Nephron (organoid): Measurements from ENCODE around the gene CALML5.

ENCODE experiments used
- H3K27ac Mint-ChIP-seq, 3 experiments: 2 replicates each; pipeline ENCODE4 v1.8.0; 2020; ENCODE audit warnings: mixed read lengths in 3 of 3, mild to moderate bottlenecking in 2 of 3, moderate library complexity in 1 of 3
- H3K27me3 Mint-ChIP-seq: 2 replicates; pipeline ENCODE4 v1.8.0; 2021; ENCODE audit warnings: low read depth, mild to moderate bottlenecking, moderate library complexity, mixed read lengths
- H3K36me3 Mint-ChIP-seq: 2 replicates; pipeline ENCODE4 v1.8.0; 2020; ENCODE audit warnings: low read depth, mixed read lengths
- H3K4me1 Mint-ChIP-seq: 2 replicates; pipeline ENCODE4 v1.8.0; 2020; ENCODE audit warnings: mixed read lengths
- H3K4me3 Mint-ChIP-seq, 3 experiments: 2 replicates each; pipeline ENCODE4 v1.8.0; 2020; ENCODE audit warnings: mild to moderate bottlenecking in 3 of 3, mixed read lengths in 3 of 3, moderate library complexity in 2 of 3
- H3K9me3 Mint-ChIP-seq: 2 replicates; pipeline ENCODE4 v1.8.0; 2020; ENCODE audit warnings: mixed read lengths
- TF ChIP-seq, protein P1 (sequence below), 3 experiments: fragments of 200-600 bp; sonication (generic); IDR thresholded peaks; one replicate each; pipeline ENCODE4 v1.5.0; 2021; ENCODE audit warnings: antibody characterized with exemption in 3 of 3; ENCODE audit not compliant: unreplicated experiment in 3 of 3

CALML5 gene

GRCh38 chr10:5498791-5499492, 428 bp downstream of the CALML5 start:
- Mint-ChIP-seq H3K27ac (no peak overlapping the region), H3K36me3 (no peaks in the 10 kb centered on the region), H3K27me3 (no peaks in the 10 kb centered on the region), H3K4me3 (no peak overlapping the region), H3K4me1 (peaks cover 10% of the 10 kb centered on the region), H3K9me3 (no peaks in the 10 kb centered on the region)
- TF ChIP-seq, protein P1, sequence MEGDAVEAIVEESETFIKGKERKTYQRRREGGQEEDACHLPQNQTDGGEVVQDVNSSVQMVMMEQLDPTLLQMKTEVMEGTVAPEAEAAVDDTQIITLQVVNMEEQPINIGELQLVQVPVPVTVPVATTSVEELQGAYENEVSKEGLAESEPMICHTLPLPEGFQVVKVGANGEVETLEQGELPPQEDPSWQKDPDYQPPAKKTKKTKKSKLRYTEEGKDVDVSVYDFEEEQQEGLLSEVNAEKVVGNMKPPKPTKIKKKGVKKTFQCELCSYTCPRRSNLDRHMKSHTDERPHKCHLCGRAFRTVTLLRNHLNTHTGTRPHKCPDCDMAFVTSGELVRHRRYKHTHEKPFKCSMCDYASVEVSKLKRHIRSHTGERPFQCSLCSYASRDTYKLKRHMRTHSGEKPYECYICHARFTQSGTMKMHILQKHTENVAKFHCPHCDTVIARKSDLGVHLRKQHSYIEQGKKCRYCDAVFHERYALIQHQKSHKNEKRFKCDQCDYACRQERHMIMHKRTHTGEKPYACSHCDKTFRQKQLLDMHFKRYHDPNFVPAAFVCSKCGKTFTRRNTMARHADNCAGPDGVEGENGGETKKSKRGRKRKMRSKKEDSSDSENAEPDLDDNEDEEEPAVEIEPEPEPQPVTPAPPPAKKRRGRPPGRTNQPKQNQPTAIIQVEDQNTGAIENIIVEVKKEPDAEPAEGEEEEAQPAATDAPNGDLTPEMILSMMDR (IDR thresholded peaks at IDR 0.05; ENCODE audit: unreplicated experiment in 3 of 3): no peak

GRCh38 chr10:5497948-5498730, 1.2 kb downstream of the CALML5 start:
- H3K9me3 Mint-ChIP-seq: no peaks in the 10 kb centered on the region
- TF ChIP-seq, protein P1 (IDR thresholded peaks at IDR 0.05; ENCODE audit: unreplicated experiment in 3 of 3): no peak
- no peaks in the 10 kb centered on the region for H3K36me3 Mint-ChIP-seq
- no peaks in the 10 kb centered on the region for H3K27me3 Mint-ChIP-seq
- no peak overlapping the region for H3K4me3 Mint-ChIP-seq
- peaks cover 5% of the 10 kb centered on the region for H3K4me1 Mint-ChIP-seq
- H3K27ac Mint-ChIP-seq: no peak overlapping the region

DNA sequence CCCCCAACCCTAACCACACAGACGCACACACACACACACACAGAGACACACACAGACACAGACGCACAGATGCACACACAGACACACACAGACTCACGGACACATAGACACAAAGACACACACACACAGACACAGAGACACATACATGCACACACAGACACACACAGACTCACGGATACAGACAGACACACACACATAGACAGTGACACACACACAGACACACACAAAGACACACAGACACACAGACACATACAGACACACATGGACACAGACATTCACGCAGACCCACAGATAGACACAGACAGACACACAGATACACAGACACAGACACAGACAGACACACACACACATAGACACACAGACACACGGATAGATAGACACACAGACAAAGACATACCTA, 2.1 kb downstream of the CALML5 start:
- H3K4me1 Mint-ChIP-seq: no peaks in the 10 kb centered on the region
- H3K27me3 Mint-ChIP-seq: no peaks in the 10 kb centered on the region
- no peak overlapping the region for H3K4me3 Mint-ChIP-seq
- H3K9me3 Mint-ChIP-seq: no peaks in the 10 kb centered on the region
- H3K27ac Mint-ChIP-seq: no peak overlapping the region
- H3K36me3 Mint-ChIP-seq: no peaks in the 10 kb centered on the region
- TF ChIP-seq, protein P1 (IDR thresholded peaks at IDR 0.05; ENCODE audit: unreplicated experiment in 3 of 3): no peak

DNA sequence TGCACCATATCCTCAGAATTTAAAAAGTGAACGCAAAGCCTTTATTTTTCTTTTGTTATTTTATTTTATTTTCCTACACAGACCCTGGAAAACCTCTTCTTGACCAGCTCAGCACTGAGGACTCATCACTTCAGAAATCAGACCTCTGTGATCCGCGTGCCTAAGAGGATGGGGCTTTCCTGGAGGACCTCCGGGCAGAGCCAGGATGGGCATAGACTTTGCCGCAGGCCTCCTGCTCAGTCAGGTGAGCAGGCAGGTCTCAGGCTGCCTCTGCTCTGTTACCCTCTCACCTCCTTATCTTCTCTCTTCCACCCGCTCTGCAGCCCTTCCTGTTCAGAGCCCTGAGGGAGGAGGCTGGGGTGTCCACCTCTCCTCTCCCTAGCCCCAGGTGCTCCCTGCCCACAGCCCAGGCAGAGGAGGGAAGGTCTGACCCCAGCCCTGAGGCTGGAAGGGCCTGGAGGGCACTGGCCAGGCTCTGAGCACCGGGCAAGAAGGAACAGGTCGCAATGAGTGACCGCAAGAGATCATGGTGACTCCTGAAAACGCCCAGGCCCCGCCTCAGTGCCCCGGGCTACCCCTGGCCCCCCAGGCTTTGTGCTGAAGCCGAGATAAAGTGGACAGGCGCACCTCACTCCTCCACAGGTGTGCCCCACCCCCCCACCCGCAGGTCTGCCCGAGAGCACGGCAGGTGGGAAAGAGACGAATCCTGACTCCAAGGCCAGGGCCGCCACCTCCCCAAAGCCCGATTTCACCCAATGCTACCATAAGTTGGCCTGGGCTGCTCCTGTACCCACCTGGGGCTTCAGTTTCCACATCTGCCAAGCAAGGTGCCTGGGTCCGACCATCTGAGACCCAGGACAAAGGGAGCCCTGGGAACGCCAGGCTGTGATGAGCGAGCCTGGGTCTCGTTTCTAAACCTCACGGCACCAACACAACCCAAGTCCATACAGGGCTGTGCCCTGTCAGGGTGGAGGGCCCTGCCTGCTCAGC, 2.8 kb downstream of the CALML5 start:
- TF ChIP-seq, protein P1 (IDR thresholded peaks at IDR 0.05; ENCODE audit: unreplicated experiment in 3 of 3): no peak
- Mint-ChIP-seq H3K4me1 (no peaks in the 10 kb centered on the region), H3K4me3 (no peak overlapping the region), H3K27me3 (no peaks in the 10 kb centered on the region), H3K27ac (no peak overlapping the region), H3K9me3 (peaks cover 2% of the 10 kb centered on the region), H3K36me3 (no peaks in the 10 kb centered on the region)

GRCh38 chr10:5494611-5495010, 4.8 kb downstream of the CALML5 start:
- Mint-ChIP-seq H3K36me3 (no peaks in the 10 kb centered on the region), H3K4me3 (no peak overlapping the region), H3K27me3 (no peaks in the 10 kb centered on the region), H3K4me1 (no peaks in the 10 kb centered on the region), H3K27ac (no peak overlapping the region), H3K9me3 (peaks cover 2% of the 10 kb centered on the region)
- TF ChIP-seq, protein P1 (IDR thresholded peaks at IDR 0.05; ENCODE audit: unreplicated experiment in 3 of 3): no peak
